HG03280 (cell line): ENCODE data around the gene PTPRD.

Experiments
- ATAC-seq: cut with Tn5 transposase; IDR thresholded peaks from one replicate; pipeline ENCODE4 v1.9.1; 2021; ENCODE audit warnings: mild to moderate bottlenecking, moderate library complexity; ENCODE audit not compliant: unreplicated experiment

Gene PTPRD

GRCh38 chr9:10612641-10613398 is at the start of gene PTPRD:
TSS of gene PTPRD (minus strand) at chr9:10613002.
- ATAC-seq, result peak; percentile 78

GRCh38 chr9:10661994-10662393 is 49.2 kb upstream of the PTPRD start:
- ATAC-seq, result no peak

- no peak for ATAC-seq
Observed at GRCh38 chr9:10661376-10661775, 48.6 kb upstream of the PTPRD start.

- no peak for ATAC-seq
Observed at GRCh38 chr9:10651012-10651411, 38.2 kb upstream of the PTPRD start.

- no peak for ATAC-seq
Observed at GRCh38 chr9:10649076-10649475, 36.3 kb upstream of the PTPRD start.

- no peak for ATAC-seq
Observed at GRCh38 chr9:10633785-10634184, 21.0 kb upstream of the PTPRD start.

GRCh38 chr9:10614196-10614800 is 1.5 kb upstream of the PTPRD start:
- no peak for ATAC-seq

- no peak for ATAC-seq
Observed at GRCh38 chr9:10613419-10613818, 617 bp upstream of the PTPRD start.

- no peak for ATAC-seq
Observed at GRCh38 chr9:10605388-10605787, 7.4 kb downstream of the PTPRD start.

- ATAC-seq, result no peak
Observed at GRCh38 chr9:10604927-10605326, 7.9 kb downstream of the PTPRD start.

- no peak for ATAC-seq
Observed at GRCh38 chr9:10597801-10598200, 15.0 kb downstream of the PTPRD start.

- ATAC-seq, result no peak
Observed at GRCh38 chr9:10594482-10594881, 18.3 kb downstream of the PTPRD start.

GRCh38 chr9:10586407-10586806 is 26.4 kb downstream of the PTPRD start:
- no peak for ATAC-seq

- no peak for ATAC-seq
Observed at GRCh38 chr9:10571699-10572098, 41.1 kb downstream of the PTPRD start.

GRCh38 chr9:10566848-10567247 is 46.0 kb downstream of the PTPRD start:
- ATAC-seq, result no peak

- ATAC-seq, result no peak
Observed at GRCh38 chr9:10562581-10563343, 50.0 kb downstream of the PTPRD start.

GRCh38 chr9:10548348-10548747 is 64.5 kb downstream of the PTPRD start:
- ATAC-seq, result no peak

- ATAC-seq, result no peak
Observed at GRCh38 chr9:10538073-10538472, 74.7 kb downstream of the PTPRD start.

GRCh38 chr9:10534850-10535249 is 78.0 kb downstream of the PTPRD start:
- no peak for ATAC-seq

- ATAC-seq, result no peak
Observed at GRCh38 chr9:10525972-10526371, 86.8 kb downstream of the PTPRD start.

GRCh38 chr9:10523164-10523563 is 89.6 kb downstream of the PTPRD start:
- ATAC-seq, result no peak

- ATAC-seq, result no peak
Observed at GRCh38 chr9:10512144-10512543, 100.7 kb downstream of the PTPRD start.
